Measurements from ENCODE around the gene KLHL26. TPM values are rescaled to one million over a fixed set of nuclear protein-coding genes. Genes with fewer than 3 reads are reported as not detected.

Gene KLHL26
- total RNA-seq, 1 experiment from 2014 or later, result 17.1 TPM

GRCh38 chr19:18656337-18657086, 19.7 kb downstream of the KLHL26 start:
- H3K27me3 ChIP-seq (ENCODE audit: insufficient read depth, low read length), result no peaks in the 10 kb centered on the region
- intact Hi-C loops (cut with micrococcal nuclease), result no loop called here
- BruUV-seq (replicated peaks), result no TSS peak
- CTCF ChIA-PET, result no interaction called here
- no peaks in the 10 kb centered on the region for H3K9me3 ChIP-seq (ENCODE audit: control insufficient read depth in 1 of 2, insufficient read depth in 1 of 2, low read depth in 1 of 2, low read length in 2 of 2)
- H2AFZ ChIP-seq (ENCODE audit: low read depth, low read length, poor library complexity, severe bottlenecking), result no peak overlapping the region
- RAD21 ChIA-PET (ENCODE audit: low non-redundant PET in 1 of 2, low total read pairs in 2 of 2, uncharacterized antibody in 2 of 2, unreplicated experiment in 2 of 2), result no interaction called here
- H4K20me1 ChIP-seq (ENCODE audit: insufficient read depth), result no peaks in the 10 kb centered on the region
- POLR2A ChIA-PET, result no interaction called here
- H3K79me2 ChIP-seq (ENCODE audit: insufficient read depth, low read length), result peaks cover 8% of the 10 kb centered on the region; the same call in 1 of the 2 replicates
- H3K4me1 ChIP-seq (ENCODE audit: control insufficient read depth in 1 of 2, insufficient read depth in 2 of 2, low read length in 2 of 2), result peaks cover 12 to 25% of the 10 kb centered on the region in 2 experiments
- no peaks in the 10 kb centered on the region for H3K9me2 ChIP-seq (ENCODE audit: insufficient read depth)
- TF ChIP-seq POLR2AphosphoS5 (IDR thresholded peaks at IDR 0.05; ENCODE audit: low read depth, low read length) (no peak), CEBPB (IDR thresholded peaks at IDR 0.05; ENCODE audit: low read depth) (no peak), ZNF274 (IDR thresholded peaks at IDR 0.05; ENCODE audit: low read depth, low read length) (no peak), FOSL1 (IDR thresholded peaks at IDR 0.05; ENCODE audit: low read depth) (no peak), YY1 (IDR thresholded peaks at IDR 0.05; ENCODE audit: extremely low read depth, insufficient replicate concordance, low read depth, low read length) (no peak)
- no peak overlapping the region for H3K9ac ChIP-seq (ENCODE audit: low read length)
- no peak for DNase-seq (ENCODE audit: low read depth, low spot score)
- H3K36me3 ChIP-seq (ENCODE audit: control insufficient read depth in 1 of 2, insufficient read depth in 2 of 2, low read length in 2 of 2), result no peaks in the 10 kb centered on the region
- no peak overlapping the region for H3K4me3 ChIP-seq (replicated peaks in 1 of 2; ENCODE audit: low read depth in 1 of 2, low read length in 2 of 2)
- ATAC-seq, result no peak
- no peak overlapping the region for H3K27ac ChIP-seq (ENCODE audit: low read depth, low read length)
- H3K4me2 ChIP-seq (ENCODE audit: low read length), result no peak overlapping the region

- ATAC-seq, result no peak
- Histone ChIP-seq H3K4me1 (ENCODE audit: control insufficient read depth in 1 of 2, insufficient read depth in 2 of 2, low read length in 2 of 2) (peaks cover 12 to 25% of the 10 kb centered on the region in 2 experiments), H3K27me3 (ENCODE audit: insufficient read depth, low read length) (no peaks in the 10 kb centered on the region), H2AFZ (ENCODE audit: low read depth, low read length, poor library complexity, severe bottlenecking) (no peak overlapping the region), H3K9me3 (ENCODE audit: control insufficient read depth in 1 of 2, insufficient read depth in 1 of 2, low read depth in 1 of 2, low read length in 2 of 2) (no peaks in the 10 kb centered on the region), H3K4me2 (ENCODE audit: low read length) (no peak overlapping the region), H3K36me3 (ENCODE audit: control insufficient read depth in 1 of 2, insufficient read depth in 2 of 2, low read length in 2 of 2) (no peaks in the 10 kb centered on the region), H3K9me2 (ENCODE audit: insufficient read depth) (no peaks in the 10 kb centered on the region), H3K79me2 (ENCODE audit: insufficient read depth, low read length) (peaks cover 8% of the 10 kb centered on the region; the same call in 1 of the 2 replicates), H3K9ac (ENCODE audit: low read length) (no peak overlapping the region), H3K4me3 (replicated peaks in 1 of 2; ENCODE audit: low read depth in 1 of 2, low read length in 2 of 2) (no peak overlapping the region), H4K20me1 (ENCODE audit: insufficient read depth) (no peaks in the 10 kb centered on the region), H3K27ac (ENCODE audit: low read depth, low read length) (no peak overlapping the region)
- CTCF ChIA-PET, result no interaction called here
- intact Hi-C loops (cut with micrococcal nuclease), result no loop called here
- RAD21 ChIA-PET (ENCODE audit: low non-redundant PET in 1 of 2, low total read pairs in 2 of 2, uncharacterized antibody in 2 of 2, unreplicated experiment in 2 of 2), result no interaction called here
- no TSS peak for BruUV-seq (replicated peaks)
- POLR2A ChIA-PET, result no interaction called here
- DNase-seq (ENCODE audit: low read depth, low spot score), result no peak
- TF ChIP-seq CTCF (IDR thresholded peaks at IDR 0.05 in 2 of 3, conservative IDR thresholded peaks at IDR 0.05 in 1 of 3; ENCODE audit: borderline replicate concordance in 1 of 3, insufficient read depth in 1 of 3, low read depth in 2 of 3, low read length in 2 of 3), result no peak
- TF ChIP-seq REST (IDR thresholded peaks at IDR 0.05; ENCODE audit: low read depth), result no peak
- no peak for TF ChIP-seq CEBPB (IDR thresholded peaks at IDR 0.05; ENCODE audit: low read depth)
- TF ChIP-seq POLR2A (IDR thresholded peaks at IDR 0.05; ENCODE audit: borderline replicate concordance, extremely low read depth, insufficient read depth, insufficient read length), result no peak
- no peak for TF ChIP-seq ZNF274 (IDR thresholded peaks at IDR 0.05; ENCODE audit: low read depth, low read length)
- no peak for TF ChIP-seq EZH2 (IDR thresholded peaks at IDR 0.05)
- TF ChIP-seq EGR1 (IDR thresholded peaks at IDR 0.05; ENCODE audit: low read depth), result no peak
- TF ChIP-seq FOSL1 (IDR thresholded peaks at IDR 0.05; ENCODE audit: low read depth), result no peak
- no peak for TF ChIP-seq ELF1 (IDR thresholded peaks at IDR 0.05; ENCODE audit: borderline replicate concordance, low read depth)
- no peak for TF ChIP-seq POLR2AphosphoS5 (IDR thresholded peaks at IDR 0.05; ENCODE audit: low read depth, low read length)
- no peak for TF ChIP-seq SIN3A (IDR thresholded peaks at IDR 0.05; ENCODE audit: low read depth)
These were observed 20.9 kb downstream of the KLHL26 start for GRCh38 chr19:18657590-18658365.

Measured in HCT116 (cell line).